GM19239 (cell line): ENCODE data around the gene RNU5D-1.

Source experiments
- DNase-seq: peaks from one replicate; pipeline ENCODE4 v3.0.0; 2011; ENCODE audit warnings: low spot score; ENCODE audit not compliant: insufficient read length
- FAIRE-seq: peaks from 2 replicates; lab custom pipeline; 2011; peaks lifted over from hg19 to GRCh38; lab: Jason Lieb, UNC

Gene RNU5D-1

DNA sequence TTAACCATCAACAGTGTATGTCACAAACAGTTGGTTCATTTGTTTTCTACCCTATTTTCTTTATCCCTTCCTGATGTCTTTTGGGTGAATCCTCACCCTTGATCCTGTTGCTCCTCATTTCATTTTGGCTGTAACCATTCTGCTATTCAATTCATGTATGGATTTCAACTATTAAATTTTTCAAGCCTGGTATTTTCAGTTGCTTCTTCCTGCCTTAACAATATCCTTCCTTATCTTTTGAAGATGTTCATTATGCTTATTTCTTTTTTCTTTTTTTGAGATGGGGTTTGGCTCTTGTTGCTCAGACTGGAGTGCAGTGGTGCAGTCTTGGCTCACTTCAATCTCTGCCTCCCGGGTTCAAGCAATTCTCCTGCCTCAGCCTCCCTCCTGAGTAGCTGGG is 2.8 kb upstream of the RNU5D-1 start:
- DNase-seq (no peak), FAIRE-seq (no peak)

DNA sequence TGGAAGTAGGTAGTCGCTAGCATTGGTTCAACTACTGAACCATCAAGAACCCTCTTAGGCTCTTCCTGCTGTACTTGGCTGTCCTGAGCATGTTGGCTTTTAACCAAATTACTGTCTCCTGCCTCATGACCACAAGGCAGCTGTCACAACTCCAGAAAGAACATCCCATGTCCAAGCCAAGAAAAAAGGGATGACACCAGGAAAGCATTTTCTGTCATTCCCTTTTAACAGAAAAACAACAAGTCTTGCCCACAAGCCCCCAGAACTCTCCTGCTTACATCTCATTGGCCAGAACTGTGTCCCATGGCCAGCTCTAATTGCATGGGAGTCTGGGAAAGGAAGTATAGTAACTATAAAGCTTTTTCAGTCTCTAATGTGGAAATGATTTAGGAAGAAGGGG is 2.4 kb upstream of the RNU5D-1 start:
- no peak for DNase-seq
- FAIRE-seq: no peak

DNA sequence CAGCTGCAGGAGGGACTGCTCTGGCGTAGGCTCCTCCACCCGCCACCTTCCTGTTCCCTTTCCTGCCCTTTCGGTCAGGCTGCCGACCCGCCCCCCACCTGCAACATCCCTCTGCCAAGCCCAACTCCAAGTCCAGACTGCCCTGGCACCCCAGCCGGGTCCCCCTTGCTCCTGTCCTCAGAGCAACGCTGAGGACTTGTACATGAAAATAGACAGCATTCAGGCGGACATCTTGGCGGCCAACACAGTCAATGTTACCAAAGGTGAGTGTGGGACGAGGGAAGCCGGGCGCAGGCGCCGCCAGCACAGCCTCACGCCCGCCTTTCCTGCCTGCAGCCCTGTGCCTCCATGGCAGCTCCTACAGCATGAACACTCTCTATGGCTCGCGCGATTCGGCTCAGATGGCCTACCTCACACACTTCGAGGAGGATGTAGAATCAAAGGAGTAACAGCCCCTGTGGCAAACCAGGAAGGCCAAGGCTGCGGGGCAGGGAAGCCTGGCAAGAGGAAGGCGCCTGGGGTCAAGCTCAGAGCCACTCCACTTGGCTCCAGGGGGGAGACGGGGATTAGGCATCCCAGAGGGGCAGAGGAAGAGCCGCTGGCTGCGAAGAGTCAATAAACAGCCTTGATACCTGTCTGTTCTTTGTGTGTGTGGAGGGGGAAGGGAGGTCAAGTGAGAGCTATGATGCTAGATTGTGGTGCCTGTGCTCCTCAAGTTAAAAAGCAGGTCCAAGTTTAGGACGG is 5.8 kb downstream of the RNU5D-1 start:
- DNase-seq (no peak), FAIRE-seq (no peak)

- no peak for DNase-seq
- no peak for FAIRE-seq
Observed at GRCh38 chr1:44724296-44724954, 6.5 kb downstream of the RNU5D-1 start.

GRCh38 chr1:44723496-44724295 is 7.3 kb downstream of the RNU5D-1 start:
- DNase-seq (peak; percentile 77), FAIRE-seq (peak; percentile 85)

- no peak for FAIRE-seq
- DNase-seq: no peak
Observed at GRCh38 chr1:44723064-44723463, 7.9 kb downstream of the RNU5D-1 start.

DNA sequence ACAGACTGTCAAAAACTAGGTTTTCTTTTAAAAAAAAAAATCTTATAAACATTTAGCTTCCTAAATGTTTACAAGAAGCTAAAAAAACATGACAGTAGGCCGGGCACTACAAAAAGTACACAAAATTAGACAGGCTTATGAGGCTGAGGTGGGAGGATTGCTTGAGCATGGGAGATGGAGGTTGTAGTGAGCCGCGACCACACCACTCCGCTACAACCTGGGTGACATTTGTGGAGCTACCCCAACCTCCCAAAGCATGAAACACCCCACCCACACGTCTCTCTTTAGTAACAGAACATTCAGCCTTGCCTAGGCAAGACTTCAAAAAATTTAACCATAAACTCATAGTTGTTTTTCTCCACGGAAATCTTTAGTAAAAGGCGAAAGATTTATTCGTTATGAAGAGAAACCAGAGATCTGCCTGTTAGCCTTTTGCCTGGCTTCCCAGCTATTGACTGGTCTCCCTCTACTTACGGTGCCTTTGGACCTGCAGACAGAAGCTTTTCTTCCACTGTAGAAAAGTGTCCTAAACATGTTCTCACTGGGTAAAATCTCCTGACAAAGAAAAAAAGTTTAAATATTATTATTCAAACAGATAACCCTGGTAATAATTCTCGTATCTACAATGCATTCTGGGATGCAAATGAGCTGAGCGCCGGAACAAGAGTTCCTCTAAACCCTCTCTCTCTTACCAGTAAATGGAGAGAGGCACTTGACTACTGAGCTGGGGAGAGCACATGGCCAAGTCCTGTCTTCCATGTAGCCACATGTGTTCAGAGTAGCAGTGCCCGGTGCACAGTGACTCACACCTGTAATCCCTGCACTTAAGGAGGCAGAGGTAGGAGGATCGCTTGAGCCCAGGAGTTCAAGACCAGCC is 9.2 kb downstream of the RNU5D-1 start:
- FAIRE-seq (peak; percentile 93), DNase-seq (no peak)

- no peak for DNase-seq
- FAIRE-seq: no peak
Observed at GRCh38 chr1:44720281-44720680, 10.7 kb downstream of the RNU5D-1 start.

DNA sequence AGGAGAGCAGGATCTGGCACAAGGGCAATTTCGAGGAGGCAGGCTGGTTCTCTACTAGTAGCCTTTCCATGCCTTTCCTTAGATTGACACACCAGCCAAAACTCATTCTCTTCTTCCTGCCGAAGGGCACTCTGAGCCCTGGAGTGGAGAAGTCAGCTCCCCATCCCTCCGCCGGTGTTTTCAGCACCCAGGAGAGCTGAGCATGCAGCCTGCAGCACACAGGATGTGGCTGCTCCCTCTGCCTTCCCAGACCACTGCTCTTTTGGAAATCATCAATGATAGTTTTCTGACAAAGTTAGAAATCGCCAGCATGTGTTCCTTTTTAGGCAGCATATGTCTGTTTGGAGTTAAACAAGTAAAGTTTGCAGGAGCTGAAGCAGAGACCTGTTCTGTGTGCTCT is 11.7 kb downstream of the RNU5D-1 start:
- FAIRE-seq (peak; percentile 11), DNase-seq (no peak)

DNA sequence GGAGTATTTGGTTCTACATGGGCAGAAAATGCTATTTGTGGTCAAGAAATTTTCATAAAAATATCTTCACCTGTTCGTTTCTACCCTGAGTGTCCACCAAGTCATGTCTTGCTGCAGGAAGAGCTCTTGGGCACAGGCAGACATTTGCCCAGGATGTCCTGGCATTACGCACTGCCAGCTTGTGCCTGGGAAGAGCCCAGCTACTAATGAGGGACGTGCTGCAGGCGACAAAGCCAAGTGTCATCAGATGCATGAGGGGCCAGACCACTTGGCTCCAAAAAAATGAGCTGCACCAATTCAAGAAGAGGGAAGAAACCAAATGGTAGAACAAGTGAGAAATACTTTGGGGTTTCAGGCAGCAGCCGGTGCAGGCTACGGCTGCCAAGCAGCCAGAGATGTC is 12.9 kb downstream of the RNU5D-1 start:
- FAIRE-seq (no peak), DNase-seq (no peak)

GRCh38 chr1:44717653-44718052 is 13.3 kb downstream of the RNU5D-1 start:
- FAIRE-seq (peak; percentile 56), DNase-seq (no peak)

DNA sequence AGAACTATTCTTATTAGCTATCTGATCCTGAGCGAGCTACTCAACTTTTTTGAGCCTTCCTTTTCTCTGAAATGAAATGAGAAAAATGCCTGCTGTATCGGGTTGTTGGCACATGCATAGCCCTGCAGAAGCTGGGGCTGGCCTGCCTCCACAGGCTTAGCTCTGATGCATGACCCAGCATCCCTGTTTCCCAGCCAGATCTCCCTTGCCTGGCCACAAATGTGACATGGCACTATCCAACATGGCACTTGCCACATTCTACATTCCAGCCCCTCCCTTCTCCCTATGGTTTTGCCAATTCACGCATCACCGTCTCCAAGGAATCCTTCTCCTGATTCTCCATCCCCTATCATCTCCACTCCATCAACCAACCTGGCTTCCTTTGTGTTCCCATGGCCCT is 13.8 kb downstream of the RNU5D-1 start:
- no peak for DNase-seq
- peak; percentile 21 for FAIRE-seq

DNA sequence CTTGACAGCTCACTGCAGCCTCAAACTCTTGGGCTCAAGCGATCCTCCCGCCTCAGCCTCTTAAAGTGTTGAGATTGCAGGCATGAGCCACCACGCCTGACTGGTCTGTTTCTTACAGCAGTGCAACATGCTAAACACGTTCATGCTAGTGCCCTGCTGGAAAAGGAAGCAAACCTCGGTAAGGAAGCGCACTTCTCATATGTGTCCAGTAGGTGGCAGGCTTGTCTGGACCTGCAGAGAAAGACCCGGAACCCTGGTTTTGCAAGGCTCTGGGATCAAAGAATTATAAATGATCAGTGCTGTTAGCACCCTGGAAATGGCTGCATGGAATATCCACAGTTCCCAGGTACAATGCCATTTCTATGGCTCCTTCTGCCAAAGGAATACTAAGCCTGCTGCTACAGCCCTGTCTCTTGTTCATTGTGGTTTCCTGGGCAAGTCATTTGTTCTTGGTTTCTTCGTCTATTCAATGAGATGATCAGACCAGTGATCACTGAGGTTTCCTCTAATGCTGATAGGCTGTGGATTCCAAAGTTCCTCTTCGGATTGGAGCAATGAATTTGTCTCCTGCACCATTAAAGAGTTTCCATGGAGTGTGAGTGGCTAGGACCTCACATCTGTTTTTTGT is 15.9 kb downstream of the RNU5D-1 start:
- DNase-seq: no peak
- peak; percentile 99 for FAIRE-seq

GRCh38 chr1:44714532-44714931 is 16.4 kb downstream of the RNU5D-1 start:
- no peak for FAIRE-seq
- no peak for DNase-seq

DNA sequence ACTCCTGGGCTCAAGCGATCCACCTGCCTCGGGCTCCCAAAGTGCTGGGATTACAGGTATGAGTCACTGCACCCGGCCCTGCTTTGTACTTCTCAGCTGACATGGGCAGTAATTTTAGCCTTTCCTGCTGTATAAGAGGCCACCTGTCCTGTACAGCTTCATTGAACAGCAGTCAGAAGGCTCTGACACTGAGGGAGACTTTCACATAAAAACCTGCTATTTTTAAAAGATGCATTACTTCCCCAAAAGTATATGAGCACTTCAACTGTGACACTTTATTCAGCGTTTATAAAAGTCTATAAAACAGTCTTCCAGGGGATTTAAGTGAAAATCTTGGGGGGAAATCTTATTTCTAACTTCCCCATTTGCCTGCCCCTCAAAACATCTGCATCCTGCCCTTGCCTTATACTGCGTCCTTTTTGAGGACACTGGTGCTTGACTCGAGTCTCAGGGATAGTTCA is 17.6 kb downstream of the RNU5D-1 start:
- peak; percentile 81 for FAIRE-seq
- DNase-seq: no peak

- FAIRE-seq: peak; percentile 85
- DNase-seq: no peak
Observed at GRCh38 chr1:44707959-44708831, 22.8 kb downstream of the RNU5D-1 start.

GRCh38 chr1:44707112-44707881 is 23.7 kb downstream of the RNU5D-1 start:
- DNase-seq (no peak), FAIRE-seq (no peak)

- no peak for DNase-seq
- no peak for FAIRE-seq
Observed at GRCh38 chr1:44705938-44706337, 25.0 kb downstream of the RNU5D-1 start.
